Stomach smooth muscle (tissue), 2 donors: ENCODE data around the gene ZBTB1.
"Not testable (repeated sequence)": the region's sequence is repeated elsewhere in the genome, so short reads cannot be mapped to it uniquely, and the experiment has no call there.

ENCODE experiments used
- H3K27ac ChIP-seq: one replicate; pipeline ENCODE4 v1.7.0; 2013; ENCODE audit warnings: mild to moderate bottlenecking, low read length, inconsistent platforms
- H3K27me3 ChIP-seq, 2 donors: one replicate each; pipeline ENCODE4 v1.7.0; 2013; ENCODE audit warnings: low read length in 2 of 2; ENCODE audit not compliant: insufficient read depth in 2 of 2, control insufficient read depth in 1 of 2
- H3K36me3 ChIP-seq, 2 donors: one replicate each; pipeline ENCODE4 v1.7.0; 2013; ENCODE audit warnings: low read length in 2 of 2; ENCODE audit not compliant: control insufficient read depth in 2 of 2, insufficient read depth in 2 of 2
- H3K4me1 ChIP-seq: one replicate; pipeline ENCODE4 v1.7.0; 2013; ENCODE audit warnings: low read length; ENCODE audit not compliant: control insufficient read depth, insufficient read depth
- H3K4me3 ChIP-seq, 2 donors: one replicate each; pipeline ENCODE4 v1.7.0; 2013; ENCODE audit warnings: low read length in 2 of 2
- H3K9ac ChIP-seq, 2 donors: one replicate each; pipeline ENCODE4 v1.7.0; 2013; ENCODE audit warnings: low read length in 2 of 2, mild to moderate bottlenecking in 1 of 2
- H3K9me3 ChIP-seq, 2 donors: one replicate each; pipeline ENCODE4 v1.7.0; 2013; ENCODE audit warnings: low read length in 2 of 2; ENCODE audit not compliant: control insufficient read depth in 2 of 2
- donor health status: healthy.
- donor health status: Pancreatic carcinoma.

ZBTB1 gene

DNA sequence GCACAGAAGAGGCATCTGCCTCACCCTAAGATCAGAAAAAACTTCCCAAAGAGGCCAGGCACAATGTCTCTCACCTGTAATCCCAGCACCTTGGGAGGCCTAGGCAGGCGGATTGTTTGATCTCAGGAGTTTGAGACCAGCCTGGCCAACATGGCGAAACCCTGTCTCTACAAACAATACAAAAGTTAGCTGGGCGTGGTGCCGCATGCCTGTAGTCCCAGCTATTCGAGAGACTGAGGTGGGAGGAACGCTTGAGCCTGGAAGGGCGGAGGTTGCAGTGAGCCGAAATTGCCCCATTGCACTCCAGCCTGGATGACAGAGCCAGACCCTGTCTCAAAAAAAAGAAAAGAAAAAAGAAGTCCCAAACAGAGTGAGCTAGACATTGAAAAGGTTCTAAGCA, 4.5 kb downstream of the ZBTB1 start:
- no peaks in the 10 kb centered on the region for H3K27me3 ChIP-seq
- no peaks in the 10 kb centered on the region for H3K9me3 ChIP-seq
- H3K4me1 ChIP-seq, result peaks cover 9% of the 10 kb centered on the region
- no peak overlapping the region for H3K9ac ChIP-seq
- no peaks in the 10 kb centered on the region for H3K36me3 ChIP-seq
- H3K27ac ChIP-seq, result no peak overlapping the region
- no peak overlapping the region for H3K4me3 ChIP-seq

- Histone ChIP-seq H3K4me3 (no peak overlapping the region), H3K27ac (no peak overlapping the region), H3K36me3 (no peaks in the 10 kb centered on the region), H3K4me1 (peaks cover 9% of the 10 kb centered on the region), H3K9ac (no peak overlapping the region), H3K9me3 (no peaks in the 10 kb centered on the region), H3K27me3 (no peaks in the 10 kb centered on the region)
Observed at GRCh38 chr14:64510825-64511671, 6.5 kb downstream of the ZBTB1 start.

GRCh38 chr14:64513271-64513670, 8.7 kb downstream of the ZBTB1 start:
- H3K4me1 ChIP-seq, result peaks cover 6% of the 10 kb centered on the region
- no peak overlapping the region for H3K27ac ChIP-seq
- H3K9ac ChIP-seq, result no peak overlapping the region
- H3K9me3 ChIP-seq, result no peaks in the 10 kb centered on the region
- no peaks in the 10 kb centered on the region for H3K36me3 ChIP-seq
- no peak overlapping the region for H3K4me3 ChIP-seq
- H3K27me3 ChIP-seq, result no peaks in the 10 kb centered on the region

DNA sequence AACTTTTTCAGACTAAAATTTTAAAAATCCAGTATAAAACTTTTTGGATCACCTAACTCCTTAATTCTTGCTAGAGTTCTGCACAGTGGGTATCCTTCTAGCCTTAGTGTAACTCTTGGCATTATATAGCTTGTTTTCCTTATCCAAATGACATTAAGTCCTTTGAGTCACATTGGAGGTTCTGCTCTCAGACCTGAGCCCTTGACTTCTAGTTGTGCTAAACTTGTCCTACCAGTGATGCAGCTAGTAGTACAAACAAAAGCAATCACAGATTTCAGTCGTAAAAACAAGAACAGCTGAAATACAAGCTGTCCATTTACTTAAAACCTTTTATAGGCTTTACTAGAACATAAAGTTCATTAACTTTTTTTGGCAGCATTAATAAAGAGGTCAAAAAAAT, 10.5 kb downstream of the ZBTB1 start:
- Histone ChIP-seq H3K4me3 (no peak overlapping the region), H3K9ac (no peak overlapping the region), H3K4me1 (peaks cover 6% of the 10 kb centered on the region), H3K27ac (no peak overlapping the region), H3K36me3 (no peaks in the 10 kb centered on the region), H3K27me3 (no peaks in the 10 kb centered on the region), H3K9me3 (no peaks in the 10 kb centered on the region)

DNA sequence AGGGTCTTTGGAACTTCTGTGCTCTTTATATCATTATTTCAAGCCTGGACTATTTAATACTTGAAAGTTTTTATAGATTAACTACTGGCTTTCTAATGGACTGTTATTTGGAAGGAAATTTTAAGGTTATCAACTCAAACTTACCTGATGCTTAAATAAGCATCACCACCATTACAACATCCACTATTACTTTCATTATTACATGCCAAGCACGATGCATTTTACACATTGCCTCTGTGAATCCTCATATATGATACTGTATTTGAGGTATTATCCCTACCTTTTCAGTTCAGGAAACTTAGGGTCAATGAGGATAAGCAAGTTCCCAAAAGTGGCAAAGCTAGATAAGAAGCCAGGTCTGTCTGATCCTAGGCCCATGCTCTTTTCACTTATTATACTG, 12.4 kb downstream of the ZBTB1 start:
- Histone ChIP-seq H3K9me3 (no peaks in the 10 kb centered on the region), H3K9ac (no peak overlapping the region), H3K36me3 (peaks cover 0 to 6% of the 10 kb centered on the region in 2 donors), H3K27me3 (no peaks in the 10 kb centered on the region), H3K27ac (no peak overlapping the region), H3K4me3 (no peak overlapping the region), H3K4me1 (peaks cover 2% of the 10 kb centered on the region)

DNA sequence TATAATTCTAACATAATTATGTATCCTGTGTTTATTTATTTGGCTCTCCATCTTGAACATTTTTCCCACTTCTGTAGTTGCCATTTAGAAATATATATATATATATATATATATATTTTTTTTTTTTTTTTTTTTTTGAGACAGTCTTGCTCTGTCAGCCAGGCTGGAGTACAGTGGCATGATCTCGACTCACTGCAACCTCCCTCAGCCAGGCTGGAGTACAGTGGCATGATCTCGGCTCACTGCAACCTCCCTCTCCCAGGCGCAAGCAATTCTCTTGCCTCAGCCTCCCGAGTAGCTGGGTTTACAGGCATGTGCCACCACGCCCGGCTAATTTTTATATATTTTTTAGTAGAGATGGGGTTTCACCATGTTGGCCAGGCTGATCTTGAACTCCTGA, 13.1 kb downstream of the ZBTB1 start:
- not testable (repeated sequence) for H3K9me3 ChIP-seq, H3K4me3 ChIP-seq, H3K27me3 ChIP-seq, H3K27ac ChIP-seq, H3K9ac ChIP-seq, H3K4me1 ChIP-seq
- H3K36me3 ChIP-seq, result peaks cover 2 to 10% of the 10 kb centered on the region in 2 donors

DNA sequence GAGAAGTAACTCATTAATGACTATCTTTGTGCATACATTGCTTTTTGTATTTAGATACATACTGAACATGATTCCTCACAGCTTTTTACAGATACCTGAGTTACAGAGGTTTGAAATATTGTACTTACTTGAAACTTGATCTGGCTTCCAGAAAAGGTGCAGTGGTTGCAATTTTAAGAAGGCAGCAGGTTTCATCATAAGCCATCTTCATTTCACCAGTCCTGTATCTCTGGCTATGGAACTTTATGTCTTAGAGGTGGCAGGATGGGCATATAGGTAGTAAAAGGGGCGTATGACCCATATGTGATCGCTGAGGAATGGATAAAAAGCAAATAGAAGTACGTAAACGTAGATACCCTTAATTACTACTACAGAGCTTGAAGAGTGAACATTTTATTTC, 13.7 kb downstream of the ZBTB1 start:
- H3K27me3 ChIP-seq, result no peaks in the 10 kb centered on the region
- no peaks in the 10 kb centered on the region for H3K4me1 ChIP-seq
- no peak overlapping the region for H3K27ac ChIP-seq
- no peak overlapping the region for H3K4me3 ChIP-seq
- no peaks in the 10 kb centered on the region for H3K9me3 ChIP-seq
- no peak overlapping the region for H3K9ac ChIP-seq
- peaks cover 7 to 16% of the 10 kb centered on the region in 2 donors for H3K36me3 ChIP-seq

- H3K4me1 ChIP-seq, result no peaks in the 10 kb centered on the region
- no peaks in the 10 kb centered on the region for H3K27me3 ChIP-seq
- H3K4me3 ChIP-seq, result no peak overlapping the region
- H3K9me3 ChIP-seq, result no peaks in the 10 kb centered on the region
- no peak overlapping the region for H3K27ac ChIP-seq
- peaks cover 9 to 18% of the 10 kb centered on the region in 2 donors for H3K36me3 ChIP-seq
- H3K9ac ChIP-seq, result no peak overlapping the region
Observed at GRCh38 chr14:64520699-64521098, 16.1 kb downstream of the ZBTB1 start.

- Histone ChIP-seq H3K9ac (no peak overlapping the region), H3K4me3 (no peak overlapping the region), H3K27me3 (no peaks in the 10 kb centered on the region), H3K4me1 (no peaks in the 10 kb centered on the region), H3K9me3 (no peaks in the 10 kb centered on the region), H3K36me3 (peaks cover 9 to 18% of the 10 kb centered on the region in 2 donors), H3K27ac (no peak overlapping the region)
Observed at GRCh38 chr14:64522591-64523355, 18.2 kb downstream of the ZBTB1 start.

DNA sequence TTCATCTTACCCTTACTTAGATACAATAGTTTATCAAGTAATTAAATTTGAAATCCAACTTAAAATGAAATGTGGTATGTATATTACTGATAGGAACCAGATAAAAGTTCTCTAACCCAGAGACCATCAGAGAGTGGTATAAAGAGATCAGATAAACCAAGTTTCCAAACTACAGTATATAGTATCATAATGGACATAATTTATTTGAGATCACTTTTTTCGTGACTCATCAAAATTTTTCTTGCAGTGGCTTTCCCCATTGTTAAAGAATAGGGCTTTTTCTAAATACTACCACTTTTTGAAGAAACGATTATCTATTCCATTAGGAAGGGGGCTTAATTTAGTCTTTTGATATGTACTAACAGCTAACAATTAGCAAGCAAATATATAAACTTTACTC, 20.8 kb downstream of the ZBTB1 start:
- H3K27ac ChIP-seq, result no peak overlapping the region
- H3K9ac ChIP-seq, result no peak overlapping the region
- H3K27me3 ChIP-seq, result no peaks in the 10 kb centered on the region
- H3K36me3 ChIP-seq, result peaks cover 9 to 18% of the 10 kb centered on the region in 2 donors
- no peaks in the 10 kb centered on the region for H3K4me1 ChIP-seq
- no peaks in the 10 kb centered on the region for H3K9me3 ChIP-seq
- no peak overlapping the region for H3K4me3 ChIP-seq

- Histone ChIP-seq H3K4me3 (no peak overlapping the region), H3K27ac (no peak overlapping the region), H3K36me3 (no peaks in the 10 kb centered on the region), H3K27me3 (no peaks in the 10 kb centered on the region), H3K9me3 (no peaks in the 10 kb centered on the region), H3K4me1 (no peaks in the 10 kb centered on the region), H3K9ac (no peak overlapping the region)
Observed at GRCh38 chr14:64531567-64531966, 27.0 kb downstream of the ZBTB1 start.
